ENCODE results near the gene E4F1.
"Not testable (repeated sequence)": the region's sequence is repeated elsewhere in the genome, so short reads cannot be mapped to it uniquely, and the experiment has no call there.

DNA sequence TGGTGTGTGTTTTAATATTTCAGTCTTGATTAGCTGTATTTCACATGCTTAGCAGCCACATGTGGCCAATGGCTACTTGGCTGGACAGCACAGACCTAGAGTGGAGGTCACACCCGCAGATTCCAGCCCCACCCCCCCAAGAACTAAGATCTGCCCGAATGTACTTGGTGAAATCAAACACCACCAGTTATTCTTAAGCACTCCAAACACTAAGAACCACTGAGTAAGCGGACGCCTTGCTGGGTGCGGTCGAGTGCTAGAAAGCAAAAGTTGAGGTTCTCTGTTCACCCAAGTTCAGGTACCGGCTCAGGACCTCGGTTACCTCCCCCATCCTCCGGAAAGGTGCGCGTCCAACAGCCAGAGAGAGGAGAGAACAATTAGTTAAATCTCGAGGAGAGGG lies 43.5 kb downstream of the E4F1 start:
- TF ChIP-seq, protein P1, sequence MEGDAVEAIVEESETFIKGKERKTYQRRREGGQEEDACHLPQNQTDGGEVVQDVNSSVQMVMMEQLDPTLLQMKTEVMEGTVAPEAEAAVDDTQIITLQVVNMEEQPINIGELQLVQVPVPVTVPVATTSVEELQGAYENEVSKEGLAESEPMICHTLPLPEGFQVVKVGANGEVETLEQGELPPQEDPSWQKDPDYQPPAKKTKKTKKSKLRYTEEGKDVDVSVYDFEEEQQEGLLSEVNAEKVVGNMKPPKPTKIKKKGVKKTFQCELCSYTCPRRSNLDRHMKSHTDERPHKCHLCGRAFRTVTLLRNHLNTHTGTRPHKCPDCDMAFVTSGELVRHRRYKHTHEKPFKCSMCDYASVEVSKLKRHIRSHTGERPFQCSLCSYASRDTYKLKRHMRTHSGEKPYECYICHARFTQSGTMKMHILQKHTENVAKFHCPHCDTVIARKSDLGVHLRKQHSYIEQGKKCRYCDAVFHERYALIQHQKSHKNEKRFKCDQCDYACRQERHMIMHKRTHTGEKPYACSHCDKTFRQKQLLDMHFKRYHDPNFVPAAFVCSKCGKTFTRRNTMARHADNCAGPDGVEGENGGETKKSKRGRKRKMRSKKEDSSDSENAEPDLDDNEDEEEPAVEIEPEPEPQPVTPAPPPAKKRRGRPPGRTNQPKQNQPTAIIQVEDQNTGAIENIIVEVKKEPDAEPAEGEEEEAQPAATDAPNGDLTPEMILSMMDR (IDR thresholded peaks at IDR 0.05; ENCODE audit: low read depth, low read length), result not testable (repeated sequence)
- TF ChIP-seq POLR2A (IDR thresholded peaks at IDR 0.05; ENCODE audit: extremely low read depth, insufficient read length); MYC (IDR thresholded peaks at IDR 0.05; ENCODE audit: low read depth, low read length): not testable (repeated sequence)
- TF ChIP-seq, protein P2, sequence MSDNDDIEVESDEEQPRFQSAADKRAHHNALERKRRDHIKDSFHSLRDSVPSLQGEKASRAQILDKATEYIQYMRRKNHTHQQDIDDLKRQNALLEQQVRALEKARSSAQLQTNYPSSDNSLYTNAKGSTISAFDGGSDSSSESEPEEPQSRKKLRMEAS (IDR thresholded peaks at IDR 0.05; ENCODE audit: low read depth, low read length), result not testable (repeated sequence)

Measured in NB4 (cell line).